Measurements from ENCODE around the gene IDH3B. TPM values are rescaled to one million over a fixed set of nuclear protein-coding genes. Genes with fewer than 3 reads are reported as not detected.

Gene IDH3B
- total and polyA plus RNA-seq, 2 of the 13 experiments (the other 11 are each of a cell fraction or from before 2014, with no cell fraction given): 215 to 254 TPM

- H3K27ac ChIP-seq (ENCODE audit: extremely low read length, insufficient read depth, low read length): peak overlapping the region; percentile 5
- TF ChIP-seq SATB2 (CRISPR knock-in tag; IDR thresholded peaks at IDR 0.05): 0 out of 2 replicates have a peak, but pooled peaks have one; percentile 34
- 0 out of 2 replicates have a peak, but pooled peaks have one; percentile 25 for TF ChIP-seq HNF1B (CRISPR knock-in tag; IDR thresholded peaks at IDR 0.05)
- no peak for TF ChIP-seq ADNP (CRISPR knock-in tag; IDR thresholded peaks at IDR 0.05)
- 0 out of 2 replicates have a peak, but pooled peaks have one; percentile 15 for TF ChIP-seq ZBTB14 (CRISPR knock-in tag; IDR thresholded peaks at IDR 0.05)
- TF ChIP-seq ZNF709 (CRISPR knock-in tag; IDR thresholded peaks at IDR 0.05): no peak
- no peak for TF ChIP-seq SMAD3 (CRISPR knock-in tag; IDR thresholded peaks at IDR 0.05)
- TF ChIP-seq MIER2 (CRISPR knock-in tag; IDR thresholded peaks at IDR 0.05): no peak
- no peak for TF ChIP-seq HNRNPUL1 (IDR thresholded peaks at IDR 0.05; ENCODE audit: low read depth, low read length)
- TF ChIP-seq, protein P1, sequence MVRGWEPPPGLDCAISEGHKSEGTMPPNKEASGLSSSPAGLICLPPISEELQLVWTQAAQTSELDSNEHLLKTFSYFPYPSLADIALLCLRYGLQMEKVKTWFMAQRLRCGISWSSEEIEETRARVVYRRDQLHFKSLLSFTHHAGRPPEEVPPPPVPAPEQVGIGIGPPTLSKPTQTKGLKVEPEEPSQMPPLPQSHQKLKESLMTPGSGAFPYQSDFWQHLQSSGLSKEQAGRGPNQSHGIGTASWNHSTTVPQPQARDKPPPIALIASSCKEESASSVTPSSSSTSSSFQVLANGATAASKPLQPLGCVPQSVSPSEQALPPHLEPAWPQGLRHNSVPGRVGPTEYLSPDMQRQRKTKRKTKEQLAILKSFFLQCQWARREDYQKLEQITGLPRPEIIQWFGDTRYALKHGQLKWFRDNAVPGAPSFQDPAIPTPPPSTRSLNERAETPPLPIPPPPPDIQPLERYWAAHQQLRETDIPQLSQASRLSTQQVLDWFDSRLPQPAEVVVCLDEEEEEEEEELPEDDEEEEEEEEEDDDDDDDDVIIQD (CRISPR knock-in tag; IDR thresholded peaks at IDR 0.05; ENCODE audit: low read depth): no peak
- no peak for TF ChIP-seq HIVEP1 (CRISPR knock-in tag; IDR thresholded peaks at IDR 0.05)
- TF ChIP-seq SRY (CRISPR knock-in tag; IDR thresholded peaks at IDR 0.05): no peak
- no peak for TF ChIP-seq POLR2AphosphoS5 (IDR thresholded peaks at IDR 0.05; ENCODE audit: low read depth, low read length)
- TF ChIP-seq ZBTB38 (CRISPR knock-in tag; IDR thresholded peaks at IDR 0.05): 0 out of 2 replicates have a peak, but pooled peaks have one; percentile 34
- no peak for TF ChIP-seq TMF1 (CRISPR knock-in tag; IDR thresholded peaks at IDR 0.05; ENCODE audit: low read depth)
- TF ChIP-seq SALL2 (CRISPR knock-in tag; IDR thresholded peaks at IDR 0.05): peak; percentile 68; the same call in 1 of the 2 replicates
- TF ChIP-seq ZNF446 (CRISPR knock-in tag; IDR thresholded peaks at IDR 0.05): no peak
- TF ChIP-seq CAMTA2 (CRISPR knock-in tag; IDR thresholded peaks at IDR 0.05; ENCODE audit: borderline replicate concordance): no peak
- TF ChIP-seq TOPORS (CRISPR knock-in tag; IDR thresholded peaks at IDR 0.05): no peak
- no peak for TF ChIP-seq ZNF605 (CRISPR knock-in tag; IDR thresholded peaks at IDR 0.05)
- TF ChIP-seq TOE1 (CRISPR knock-in tag; IDR thresholded peaks at IDR 0.05): no peak
- TF ChIP-seq GZF1 (CRISPR knock-in tag; IDR thresholded peaks at IDR 0.05): no peak
These were observed 9.6 kb downstream of the IDH3B start for GRCh38 chr20:2654384-2654822.

More at GRCh38 chr20:2654384-2654822, 9.6 kb downstream of the IDH3B start:
- no TSS peak for BruUV-seq (replicated peaks)
- intact Hi-C loops (cut with micrococcal nuclease; ENCODE audit: unreplicated experiment): loop anchor here (5.0 kb wide), 2 partner anchors 142 to 187 kb away; no protein-coding TSS in a partner anchor
- peaks cover 38 to 57% of the 10 kb centered on the region in 2 experiments for H3K36me3 ChIP-seq (replicated peaks in 1 of 2; ENCODE audit: control insufficient read depth in 1 of 2, insufficient read depth in 2 of 2, low read length in 2 of 2)
- peak overlapping the region; percentile 100 for H3K4me2 ChIP-seq (ENCODE audit: low read depth, low read length)
- DNase-seq (ENCODE audit: low spot score): no peak
- in situ Hi-C loops (cut with HindIII; ENCODE audit: extremely low pct_ligation_motif_present, low pct_unique_long_range_greater_than_20kb): no loop called here
- POLR2A ChIA-PET: interaction anchor here (2.8 to 7.0 kb wide), 2 partner anchors 10 to 13 kb away, joined by 7 to 151 read pairs; partner anchors contain the start of gene IDH3B
- ATAC-seq: no peak
- CTCF ChIA-PET (ENCODE audit: low intra/inter-chr PET ratio, low total read pairs): no interaction called here
- no peaks in the 10 kb centered on the region for H3K9me3 ChIP-seq (ENCODE audit: low read length)
- no peak for FAIRE-seq
- peak overlapping the region; percentile 60 to 97 (median 83) for H3K4me3 ChIP-seq (replicated peaks in 1 of 3; ENCODE audit: insufficient read depth in 1 of 3, low read depth in 2 of 3, low read length in 3 of 3)
- H3K4me1 ChIP-seq (ENCODE audit: insufficient read depth, low read length): peaks cover 43% of the 10 kb centered on the region
- H2AFZ ChIP-seq (ENCODE audit: low read length): no peak overlapping the region
- peaks cover 46% of the 10 kb centered on the region for H3K79me2 ChIP-seq (ENCODE audit: insufficient read depth, low read length)
- H3K27me3 ChIP-seq (ENCODE audit: control insufficient read depth in 1 of 2, insufficient read depth in 2 of 2, low read length in 2 of 2): no peaks in the 10 kb centered on the region; a peak in 1 of 5 replicates
- peak overlapping the region; percentile 88 for H3K9ac ChIP-seq (ENCODE audit: insufficient read depth, low read depth, low read length)
- H4K20me1 ChIP-seq (ENCODE audit: insufficient read depth, low read length): peaks cover 58% of the 10 kb centered on the region
- WGBS (ENCODE audit: low lambda C conversion rate): 81% methylated on average over 9 of the region's 9 CpGs

Data from HepG2 (cell line).